GM12878 (cell line): ENCODE measurements around the gene GARRE1. TPM values are rescaled to one million over a fixed set of nuclear protein-coding genes. Genes with fewer than 3 reads are reported as not detected.

Source experiments
- CBX3 ChIP-seq: fragments of 200-600 bp; sonication (generic); IDR thresholded peaks from 2 replicates; pipeline ENCODE4 v1.6.1; 2016; ENCODE audit warnings: low read depth, borderline replicate concordance
- HDAC2 ChIP-seq: fragments of 200-600 bp; sonication (generic); IDR thresholded peaks from 2 replicates; pipeline ENCODE4 v1.6.1; 2017
- IKZF2 ChIP-seq, 2 experiments: fragments of 450-650 bp; IDR thresholded peaks; 2 replicates each; pipeline ENCODE4 v1.6.1; 2017; ENCODE audit warnings: mild to moderate bottlenecking in 2 of 2, moderate library complexity in 2 of 2
- MEF2A ChIP-seq: IDR thresholded peaks from 2 replicates; pipeline ENCODE4 v1.6.1; 2011; ENCODE audit warnings: low read depth, mild to moderate bottlenecking, low read length, moderate library complexity; ENCODE audit not compliant: insufficient read depth
- RAD51 ChIP-seq: fragments of 450-650 bp; IDR thresholded peaks from 2 replicates; pipeline ENCODE4 v1.6.1; 2016; ENCODE audit warnings: moderate library complexity, mild to moderate bottlenecking, inconsistent platforms
- SMAD1 ChIP-seq: fragments of 450-650 bp; IDR thresholded peaks from 2 replicates; pipeline ENCODE4 v1.6.1; 2018; ENCODE audit warnings: mild to moderate bottlenecking, low read depth; ENCODE audit not compliant: partially characterized antibody
- SMC3 ChIP-seq: IDR thresholded peaks from 2 replicates; pipeline ENCODE4 v1.6.1; 2011; ENCODE audit warnings: low read length, improper control_type of control experiment, borderline replicate concordance
- SREBF1 ChIP-seq: IDR thresholded peaks from 2 replicates; pipeline ENCODE4 v1.6.1; 2012; ENCODE audit warnings: mild to moderate bottlenecking, low read length
- SREBF2 ChIP-seq: IDR thresholded peaks from 2 replicates; pipeline ENCODE4 v1.6.1; 2012; ENCODE audit warnings: mild to moderate bottlenecking, low read length
- SUPT20H ChIP-seq: IDR thresholded peaks from 2 replicates; pipeline ENCODE4 v1.6.1; 2011; ENCODE audit warnings: low read depth, mild to moderate bottlenecking, low read length, moderate library complexity, borderline replicate concordance; ENCODE audit not compliant: control insufficient read depth
- SUZ12 ChIP-seq: fragments of 200-600 bp; sonication (generic); IDR thresholded peaks from one replicate; pipeline ENCODE4 v1.6.1; 2018; ENCODE audit warnings: antibody characterized with exemption, mild to moderate bottlenecking; ENCODE audit not compliant: unreplicated experiment
- TCF3 ChIP-seq: IDR thresholded peaks from 2 replicates; pipeline ENCODE4 v1.6.1; 2012; ENCODE audit warnings: low read depth, mild to moderate bottlenecking, low read length, borderline replicate concordance; ENCODE audit not compliant: insufficient read depth
- WRNIP1 ChIP-seq: IDR thresholded peaks from 2 replicates; pipeline ENCODE4 v1.6.1; 2011; ENCODE audit warnings: low read depth, low read length, improper control_type of control experiment, borderline replicate concordance
- ZNF217 ChIP-seq: fragments of 450-650 bp; IDR thresholded peaks from 2 replicates; pipeline ENCODE4 v1.6.1; 2017; ENCODE audit warnings: antibody characterized with exemption, mild to moderate bottlenecking
- ZNF24 ChIP-seq: fragments of 450-650 bp; IDR thresholded peaks from 2 replicates; pipeline ENCODE4 v1.6.1; 2017; ENCODE audit warnings: antibody characterized with exemption, mild to moderate bottlenecking
- ZNF687 ChIP-seq: fragments of 450-650 bp; IDR thresholded peaks from 2 replicates; pipeline ENCODE4 v1.6.1; 2017; ENCODE audit warnings: mild to moderate bottlenecking, moderate library complexity
- polyA plus RNA-seq, 11 experiments: library from polyadenylated mRNA; depleted of rRNA in 4 of 11; unstranded in 6 of 11; stranded (reverse) in 5 of 11; fragments of >200 nt; fragmentation: Nextera tagmentation in 4 of 11; fragmentation: Illumina TruSeq in 1 of 11; extraction: Ambion mirVana in 4 of 11; extraction: Trizol in 1 of 11; gene quantifications; 1 replicate in 1 of 11; 2 replicates in 10 of 11; pipeline versions ENCODE4 v1.2.1 to v1.2.3, GENCODE V29; 2011 to 2016; ENCODE audit warnings: inconsistent platforms in 2 of 11, missing spikeins in 2 of 11, low read depth in 1 of 11
- total RNA-seq, 4 experiments: library from RNA; depleted of rRNA in 3 of 4; stranded (reverse); fragments of >200 nt in 3 of 4; fragmentation: Illumina TruSeq in 1 of 4; extraction: Trizol in 1 of 4; gene quantifications; 2 replicates each; pipeline versions ENCODE4 v1.2.1 to v1.2.3, GENCODE V29; 2013 to 2021
- TF ChIP-seq, protein P1 (sequence below): fragments of 450-650 bp; IDR thresholded peaks from 2 replicates; pipeline ENCODE4 v1.6.1; 2017; ENCODE audit warnings: antibody characterized with exemption, mild to moderate bottlenecking, moderate library complexity
- TF ChIP-seq, protein P2 (sequence below): IDR thresholded peaks from 2 replicates; pipeline ENCODE4 v1.6.1; 2012; ENCODE audit warnings: low read depth, low read length, improper control_type of control experiment
- TF ChIP-seq, protein P3 (sequence below): fragments of 450-650 bp; IDR thresholded peaks from 2 replicates; pipeline ENCODE4 v1.6.1; 2018; ENCODE audit warnings: mild to moderate bottlenecking, low read depth, moderate library complexity; ENCODE audit not compliant: partially characterized antibody

The GARRE1 gene
- total and polyA plus RNA-seq, 10 of the 15 experiments (the other 5 are each of a cell fraction or from before 2014, with no cell fraction given): 1.1 to 9.4 (median 5.1) TPM

DNA sequence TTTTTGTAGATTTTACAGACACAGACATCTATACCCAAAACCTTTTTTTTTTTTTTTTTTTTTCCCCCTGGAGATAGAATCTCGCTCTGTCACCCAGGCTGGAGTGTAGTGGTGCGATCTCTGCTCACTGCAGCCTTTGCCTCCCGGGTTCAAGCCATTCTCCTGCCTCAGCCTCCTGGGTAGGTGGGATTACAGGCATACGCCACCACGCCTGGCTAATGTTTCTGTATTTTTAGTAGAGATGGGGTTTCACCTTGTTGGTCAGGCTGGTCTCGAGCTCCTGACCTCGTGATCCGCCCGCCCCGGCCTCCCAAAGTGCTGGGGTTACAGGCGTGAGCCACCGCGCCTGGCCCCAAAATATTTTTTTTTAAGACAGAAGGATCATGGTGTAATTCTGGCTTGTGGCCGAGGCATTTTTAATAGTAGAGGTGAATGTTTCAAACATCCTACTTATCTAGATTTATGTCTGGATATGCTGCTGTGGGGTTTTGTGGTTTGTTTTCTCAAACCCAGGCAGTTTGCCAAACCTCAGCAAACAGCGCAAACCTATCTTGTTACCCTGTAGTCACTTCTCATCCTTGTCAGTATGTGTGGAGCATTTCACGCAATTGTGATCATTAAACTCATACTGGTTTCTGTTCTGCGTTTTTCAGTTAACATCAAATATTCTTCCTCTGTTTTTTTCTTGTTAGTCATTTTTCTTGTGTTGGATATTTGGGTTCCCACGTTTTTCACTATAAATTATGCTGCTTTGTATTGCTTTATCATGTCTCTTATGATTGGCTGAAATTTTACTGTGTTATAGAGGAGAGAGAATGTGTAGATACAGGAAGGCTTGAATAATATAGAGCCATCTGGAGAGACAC, 36.2 kb upstream of the GARRE1 start (continued):
- TF ChIP-seq, protein P1, sequence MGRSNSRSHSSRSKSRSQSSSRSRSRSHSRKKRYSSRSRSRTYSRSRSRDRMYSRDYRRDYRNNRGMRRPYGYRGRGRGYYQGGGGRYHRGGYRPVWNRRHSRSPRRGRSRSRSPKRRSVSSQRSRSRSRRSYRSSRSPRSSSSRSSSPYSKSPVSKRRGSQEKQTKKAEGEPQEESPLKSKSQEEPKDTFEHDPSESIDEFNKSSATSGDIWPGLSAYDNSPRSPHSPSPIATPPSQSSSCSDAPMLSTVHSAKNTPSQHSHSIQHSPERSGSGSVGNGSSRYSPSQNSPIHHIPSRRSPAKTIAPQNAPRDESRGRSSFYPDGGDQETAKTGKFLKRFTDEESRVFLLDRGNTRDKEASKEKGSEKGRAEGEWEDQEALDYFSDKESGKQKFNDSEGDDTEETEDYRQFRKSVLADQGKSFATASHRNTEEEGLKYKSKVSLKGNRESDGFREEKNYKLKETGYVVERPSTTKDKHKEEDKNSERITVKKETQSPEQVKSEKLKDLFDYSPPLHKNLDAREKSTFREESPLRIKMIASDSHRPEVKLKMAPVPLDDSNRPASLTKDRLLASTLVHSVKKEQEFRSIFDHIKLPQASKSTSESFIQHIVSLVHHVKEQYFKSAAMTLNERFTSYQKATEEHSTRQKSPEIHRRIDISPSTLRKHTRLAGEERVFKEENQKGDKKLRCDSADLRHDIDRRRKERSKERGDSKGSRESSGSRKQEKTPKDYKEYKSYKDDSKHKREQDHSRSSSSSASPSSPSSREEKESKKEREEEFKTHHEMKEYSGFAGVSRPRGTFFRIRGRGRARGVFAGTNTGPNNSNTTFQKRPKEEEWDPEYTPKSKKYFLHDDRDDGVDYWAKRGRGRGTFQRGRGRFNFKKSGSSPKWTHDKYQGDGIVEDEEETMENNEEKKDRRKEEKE: no peak
- no peak for TF ChIP-seq SREBF2
- TF ChIP-seq ZNF217: 0 out of 2 replicates have a peak, but pooled peaks have one; percentile 51
- TF ChIP-seq, protein P2, sequence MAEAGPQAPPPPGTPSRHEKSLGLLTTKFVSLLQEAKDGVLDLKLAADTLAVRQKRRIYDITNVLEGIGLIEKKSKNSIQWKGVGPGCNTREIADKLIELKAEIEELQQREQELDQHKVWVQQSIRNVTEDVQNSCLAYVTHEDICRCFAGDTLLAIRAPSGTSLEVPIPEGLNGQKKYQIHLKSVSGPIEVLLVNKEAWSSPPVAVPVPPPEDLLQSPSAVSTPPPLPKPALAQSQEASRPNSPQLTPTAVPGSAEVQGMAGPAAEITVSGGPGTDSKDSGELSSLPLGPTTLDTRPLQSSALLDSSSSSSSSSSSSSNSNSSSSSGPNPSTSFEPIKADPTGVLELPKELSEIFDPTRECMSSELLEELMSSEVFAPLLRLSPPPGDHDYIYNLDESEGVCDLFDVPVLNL: no peak
- TF ChIP-seq RAD51: peak; percentile 54; the same call in 1 of the 2 replicates
- TF ChIP-seq CBX3: no peak
- no peak for TF ChIP-seq SUPT20H
- peak; percentile 67 to 77; a peak in 3 of 4 replicates for TF ChIP-seq IKZF2 (IDR thresholded peaks at IDR 0.05)
- peak; percentile 94 for TF ChIP-seq SMAD1
- no peak for TF ChIP-seq ZNF687
- TF ChIP-seq, protein P3, sequence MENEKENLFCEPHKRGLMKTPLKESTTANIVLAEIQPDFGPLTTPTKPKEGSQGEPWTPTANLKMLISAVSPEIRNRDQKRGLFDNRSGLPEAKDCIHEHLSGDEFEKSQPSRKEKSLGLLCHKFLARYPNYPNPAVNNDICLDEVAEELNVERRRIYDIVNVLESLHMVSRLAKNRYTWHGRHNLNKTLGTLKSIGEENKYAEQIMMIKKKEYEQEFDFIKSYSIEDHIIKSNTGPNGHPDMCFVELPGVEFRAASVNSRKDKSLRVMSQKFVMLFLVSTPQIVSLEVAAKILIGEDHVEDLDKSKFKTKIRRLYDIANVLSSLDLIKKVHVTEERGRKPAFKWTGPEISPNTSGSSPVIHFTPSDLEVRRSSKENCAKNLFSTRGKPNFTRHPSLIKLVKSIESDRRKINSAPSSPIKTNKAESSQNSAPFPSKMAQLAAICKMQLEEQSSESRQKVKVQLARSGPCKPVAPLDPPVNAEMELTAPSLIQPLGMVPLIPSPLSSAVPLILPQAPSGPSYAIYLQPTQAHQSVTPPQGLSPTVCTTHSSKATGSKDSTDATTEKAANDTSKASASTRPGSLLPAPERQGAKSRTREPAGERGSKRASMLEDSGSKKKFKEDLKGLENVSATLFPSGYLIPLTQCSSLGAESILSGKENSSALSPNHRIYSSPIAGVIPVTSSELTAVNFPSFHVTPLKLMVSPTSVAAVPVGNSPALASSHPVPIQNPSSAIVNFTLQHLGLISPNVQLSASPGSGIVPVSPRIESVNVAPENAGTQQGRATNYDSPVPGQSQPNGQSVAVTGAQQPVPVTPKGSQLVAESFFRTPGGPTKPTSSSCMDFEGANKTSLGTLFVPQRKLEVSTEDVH: no peak
- TF ChIP-seq SREBF1: no peak
- TF ChIP-seq ZNF24: no peak
- TF ChIP-seq SUZ12: no peak
- no peak for TF ChIP-seq HDAC2
- TF ChIP-seq WRNIP1: no peak
- no peak for TF ChIP-seq MEF2A
- no peak for TF ChIP-seq SMC3
- no peak for TF ChIP-seq TCF3
